ENCODE measurements around the gene EFCAB5. TPM values are rescaled to one million over a fixed set of nuclear protein-coding genes. Genes with fewer than 3 reads are reported as not detected.
"Not testable (repeated sequence)": the region's sequence is repeated elsewhere in the genome, so short reads cannot be mapped to it uniquely, and the experiment has no call there.

EFCAB5 gene
- total RNA-seq (2021; fragmentation: NEBNext Ultra II Directional; extraction: Animal tissue kit (Norgen Biotek cat#: 25700)) = under 1 TPM; 0.27 to 0.94 (median 0.64) TPM
- long read RNA-seq = 0 reads

DNA sequence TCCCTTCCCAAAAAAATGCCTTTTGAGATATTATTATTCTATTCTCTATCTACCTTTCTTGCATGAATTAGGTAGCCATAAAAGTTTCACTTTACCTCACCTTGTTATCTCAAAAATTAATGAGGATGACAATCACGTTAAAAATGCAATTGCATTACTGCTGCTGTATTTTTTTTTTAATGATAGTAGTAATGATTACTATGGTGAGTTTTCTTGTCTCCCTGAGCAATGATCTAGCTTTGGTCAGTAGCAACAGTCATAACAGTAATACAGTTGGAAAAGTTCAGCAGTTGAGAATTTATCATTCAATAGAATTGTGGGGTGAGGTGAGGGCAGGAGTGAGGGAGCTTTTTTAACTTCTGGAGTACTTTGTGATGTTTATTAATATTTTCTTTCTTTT is at the start of gene EFCAB5:
Gene EFCAB5 (plus strand): TSS at position 301 of the 400 bp plus-strand sequence. CDS start 163 bp downstream, outside the sequence.
- Mint-ChIP-seq H3K9me3 (no peaks in the 10 kb centered on the region), H3K4me1 (ENCODE audit: low read depth) (peaks cover 7% of the 10 kb centered on the region; the same call in 1 of the 2 replicates), H3K36me3 (ENCODE audit: low read depth) (no peaks in the 10 kb centered on the region), H3K4me3 (no peak within 1 kb of the TSS), H3K27ac (no peak within 1 kb of the TSS), H3K27me3 (ENCODE audit: insufficient read depth) (no peaks in the 10 kb centered on the region)
- TF ChIP-seq, protein P1, sequence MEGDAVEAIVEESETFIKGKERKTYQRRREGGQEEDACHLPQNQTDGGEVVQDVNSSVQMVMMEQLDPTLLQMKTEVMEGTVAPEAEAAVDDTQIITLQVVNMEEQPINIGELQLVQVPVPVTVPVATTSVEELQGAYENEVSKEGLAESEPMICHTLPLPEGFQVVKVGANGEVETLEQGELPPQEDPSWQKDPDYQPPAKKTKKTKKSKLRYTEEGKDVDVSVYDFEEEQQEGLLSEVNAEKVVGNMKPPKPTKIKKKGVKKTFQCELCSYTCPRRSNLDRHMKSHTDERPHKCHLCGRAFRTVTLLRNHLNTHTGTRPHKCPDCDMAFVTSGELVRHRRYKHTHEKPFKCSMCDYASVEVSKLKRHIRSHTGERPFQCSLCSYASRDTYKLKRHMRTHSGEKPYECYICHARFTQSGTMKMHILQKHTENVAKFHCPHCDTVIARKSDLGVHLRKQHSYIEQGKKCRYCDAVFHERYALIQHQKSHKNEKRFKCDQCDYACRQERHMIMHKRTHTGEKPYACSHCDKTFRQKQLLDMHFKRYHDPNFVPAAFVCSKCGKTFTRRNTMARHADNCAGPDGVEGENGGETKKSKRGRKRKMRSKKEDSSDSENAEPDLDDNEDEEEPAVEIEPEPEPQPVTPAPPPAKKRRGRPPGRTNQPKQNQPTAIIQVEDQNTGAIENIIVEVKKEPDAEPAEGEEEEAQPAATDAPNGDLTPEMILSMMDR (IDR thresholded peaks at IDR 0.05) = no peak
- DNase-seq = no peak

DNA sequence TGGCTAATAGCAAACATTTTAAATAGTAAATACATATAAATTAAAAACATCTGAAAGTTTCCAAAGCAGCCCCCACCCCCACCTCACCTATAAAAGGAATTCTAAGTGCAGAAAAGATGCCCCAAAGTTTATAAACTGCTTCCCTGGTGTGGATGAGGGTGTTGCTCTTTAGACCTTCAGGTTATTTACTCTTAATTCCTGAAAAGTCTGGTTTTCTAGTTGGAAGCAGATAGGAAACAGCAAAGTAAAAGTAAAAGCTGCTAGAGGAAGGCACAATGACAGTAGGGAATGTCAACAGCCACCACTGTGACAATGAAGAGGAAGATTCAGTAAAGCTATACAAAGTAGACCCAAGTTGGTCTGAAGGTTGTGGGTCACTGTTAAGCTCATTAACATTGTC is 49.2 kb upstream of the EFCAB5 start:
- H3K4me3 Mint-ChIP-seq = no peak overlapping the region
- TF ChIP-seq, protein P1 (IDR thresholded peaks at IDR 0.05) = no peak
- peaks cover 23% of the 10 kb centered on the region for H3K36me3 Mint-ChIP-seq (ENCODE audit: low read depth)
- H3K27ac Mint-ChIP-seq = peak overlapping the region; percentile 14; the same call in 1 of the 2 replicates
- no peaks in the 10 kb centered on the region for H3K9me3 Mint-ChIP-seq
- no peaks in the 10 kb centered on the region; the same call in 1 of the 2 replicates for H3K27me3 Mint-ChIP-seq (ENCODE audit: insufficient read depth)
- peaks cover 20% of the 10 kb centered on the region for H3K4me1 Mint-ChIP-seq (ENCODE audit: low read depth)
- no peak for DNase-seq

DNA sequence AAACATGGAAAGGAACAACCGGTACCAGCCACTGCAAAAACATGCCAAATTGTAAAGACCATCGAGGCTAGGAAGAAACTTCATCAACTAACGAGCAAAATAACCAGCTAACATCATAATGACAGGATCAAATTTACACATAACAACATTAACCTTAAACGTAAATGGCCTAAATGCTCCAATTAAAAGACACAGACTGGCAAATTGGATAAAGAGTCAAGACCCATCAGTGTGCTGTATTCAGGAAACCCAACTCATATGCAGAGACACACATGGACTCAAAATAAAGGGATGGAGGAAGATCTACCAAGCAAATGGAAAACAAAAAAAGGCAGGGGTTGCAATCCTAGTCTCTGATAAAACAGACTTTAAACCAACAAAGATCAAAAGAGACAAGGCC is 44.3 kb upstream of the EFCAB5 start:
- not testable (repeated sequence) for DNase-seq; H3K36me3 Mint-ChIP-seq (ENCODE audit: low read depth); H3K9me3 Mint-ChIP-seq; H3K27ac Mint-ChIP-seq; H3K4me3 Mint-ChIP-seq; H3K27me3 Mint-ChIP-seq (ENCODE audit: insufficient read depth)
- H3K4me1 Mint-ChIP-seq (ENCODE audit: low read depth) = peaks cover 18% of the 10 kb centered on the region

DNA sequence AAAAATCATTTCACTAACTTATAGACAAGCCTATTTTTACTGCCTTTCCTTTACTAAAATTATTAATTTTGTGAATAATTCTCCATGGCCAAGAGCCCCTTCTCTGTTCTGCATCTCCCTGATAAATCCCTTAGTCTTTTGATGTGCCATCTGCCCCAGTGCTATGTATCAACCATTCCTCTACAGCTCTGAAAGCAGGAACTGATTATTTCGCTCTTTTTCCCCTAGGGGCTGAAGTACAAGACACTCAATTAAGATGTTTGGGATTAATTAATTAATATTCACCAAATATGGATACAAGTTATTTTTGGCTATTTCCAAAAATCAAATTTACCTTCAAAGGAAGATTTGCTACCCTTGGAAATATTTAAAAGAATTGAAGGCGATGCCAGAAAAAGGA is 38.0 kb upstream of the EFCAB5 start:
- no peak overlapping the region for H3K27ac Mint-ChIP-seq
- peaks cover 36% of the 10 kb centered on the region for H3K36me3 Mint-ChIP-seq (ENCODE audit: low read depth)
- no peaks in the 10 kb centered on the region for H3K27me3 Mint-ChIP-seq (ENCODE audit: insufficient read depth)
- TF ChIP-seq, protein P1 (IDR thresholded peaks at IDR 0.05) = no peak
- H3K4me3 Mint-ChIP-seq = no peak overlapping the region
- H3K9me3 Mint-ChIP-seq = peaks cover 32% of the 10 kb centered on the region
- H3K4me1 Mint-ChIP-seq (ENCODE audit: low read depth) = peaks cover 12% of the 10 kb centered on the region
- DNase-seq = no peak

DNA sequence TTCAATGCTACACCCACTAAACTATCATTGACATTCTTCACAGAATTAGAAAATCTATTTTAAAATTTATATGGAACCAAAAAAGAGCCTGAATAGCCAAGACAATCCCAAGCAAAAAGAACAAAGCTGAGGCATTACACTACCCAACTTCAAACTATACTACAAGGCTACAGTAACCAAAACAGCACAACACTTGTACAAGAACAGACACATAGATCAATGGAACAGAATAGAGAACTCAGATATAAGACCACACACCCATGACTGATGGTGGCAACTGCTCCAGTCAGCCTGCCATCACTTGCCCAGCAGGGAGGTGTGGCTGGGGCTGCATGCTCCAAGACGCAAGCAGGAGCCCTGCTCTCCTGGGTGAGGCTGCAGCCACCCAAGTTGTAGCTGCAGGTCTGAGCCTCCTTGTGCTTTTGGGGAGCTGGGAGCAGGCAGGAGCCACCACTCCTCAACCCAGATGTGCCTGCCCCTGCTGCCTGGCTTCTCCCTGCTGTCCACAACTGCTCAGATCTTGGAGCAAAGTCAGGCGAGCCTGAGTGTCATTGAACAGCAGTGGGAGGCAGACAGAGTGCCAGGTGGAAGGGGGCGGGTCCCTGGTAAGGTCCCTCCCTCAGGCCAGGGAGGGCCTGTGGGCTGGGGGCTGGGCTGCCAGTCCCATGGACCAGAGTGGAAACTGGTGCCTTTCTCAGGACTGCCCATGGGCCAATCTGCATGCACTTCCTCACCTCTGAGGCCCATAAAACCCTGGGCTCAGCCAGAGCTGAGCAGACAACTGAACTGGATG is 36.2 kb upstream of the EFCAB5 start:
- no peak for DNase-seq
- peaks cover 36% of the 10 kb centered on the region for H3K36me3 Mint-ChIP-seq (ENCODE audit: low read depth)
- H3K4me3 Mint-ChIP-seq = no peak overlapping the region
- no peak overlapping the region for H3K27ac Mint-ChIP-seq
- TF ChIP-seq, protein P1 (IDR thresholded peaks at IDR 0.05) = no peak
- H3K4me1 Mint-ChIP-seq (ENCODE audit: low read depth) = peaks cover 24% of the 10 kb centered on the region
- H3K9me3 Mint-ChIP-seq = peaks cover 32% of the 10 kb centered on the region
- no peaks in the 10 kb centered on the region for H3K27me3 Mint-ChIP-seq (ENCODE audit: insufficient read depth)

DNA sequence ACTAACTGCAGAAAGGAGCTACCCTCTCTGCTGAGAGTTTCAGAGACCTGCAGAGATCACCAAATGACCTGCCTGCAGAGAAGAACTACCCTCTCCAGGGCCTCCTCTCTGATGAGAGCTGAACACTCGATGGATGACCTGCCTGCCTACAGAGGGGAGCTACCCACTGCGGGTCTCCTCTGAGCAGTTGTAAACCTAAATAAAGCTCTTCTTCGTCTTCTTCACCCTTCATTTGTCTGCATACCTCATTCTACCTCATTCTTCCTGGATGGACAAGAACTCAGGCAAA is 35.6 kb upstream of the EFCAB5 start:
- H3K36me3 Mint-ChIP-seq (ENCODE audit: low read depth) = peaks cover 36% of the 10 kb centered on the region
- H3K9me3 Mint-ChIP-seq = peaks cover 32% of the 10 kb centered on the region

More for the DNA sequence above, 35.6 kb upstream of the EFCAB5 start:
- TF ChIP-seq, protein P1 (IDR thresholded peaks at IDR 0.05) = no peak
- Mint-ChIP-seq H3K4me1 (ENCODE audit: low read depth) (peaks cover 28% of the 10 kb centered on the region), H3K27me3 (ENCODE audit: insufficient read depth) (no peaks in the 10 kb centered on the region), H3K4me3 (no peak overlapping the region), H3K27ac (no peak overlapping the region)
- DNase-seq = no peak

All from HFFc6 (cell line).